Measurements from ENCODE around the gene RMND1. TPM values are rescaled to one million over a fixed set of nuclear protein-coding genes. Genes with fewer than 3 reads are reported as not detected.

The RMND1 gene
- total and polyA plus RNA-seq, 2 of the 13 experiments (the other 11 are each of a cell fraction or from before 2014, with no cell fraction given): 34.0 to 72.5 TPM

DNA sequence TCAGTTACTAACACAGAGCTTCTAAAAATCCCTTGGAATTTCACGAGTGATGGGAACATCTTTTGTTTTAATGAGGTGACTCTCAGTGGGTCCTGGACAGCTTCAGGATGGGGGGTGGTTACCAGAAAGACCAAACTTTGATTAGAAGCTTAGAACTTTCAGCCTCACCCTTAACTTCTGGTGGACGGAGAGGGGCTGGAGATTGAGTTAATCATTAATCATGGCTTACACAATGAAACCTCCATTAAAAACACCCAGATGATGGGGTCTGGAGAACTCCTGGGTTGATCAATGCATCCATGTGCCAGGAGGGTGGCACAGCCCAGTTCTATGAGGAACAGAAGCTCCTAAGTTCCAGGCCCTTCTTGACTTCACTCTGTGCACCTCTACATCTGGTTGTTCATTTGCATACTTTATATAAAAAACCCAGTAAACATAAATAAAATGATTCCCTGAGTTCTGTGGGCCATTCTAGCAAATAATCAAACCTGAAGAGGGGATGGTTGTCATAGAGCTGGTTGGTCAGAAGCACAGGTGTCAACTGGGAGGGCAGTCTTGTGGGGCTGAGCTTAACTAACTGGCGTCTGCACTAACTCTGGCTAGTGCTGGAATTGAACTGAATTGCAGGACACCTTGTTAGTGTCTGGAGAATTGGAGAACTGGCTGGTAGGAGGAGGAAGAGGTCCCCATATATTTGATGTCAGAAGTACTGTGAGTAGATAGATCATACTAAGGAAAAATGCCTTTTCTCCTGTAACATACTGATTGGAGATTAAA, 10.3 kb downstream of the RMND1 start (continued):
- TF ChIP-seq ISX (CRISPR knock-in tag; conservative IDR thresholded peaks at IDR 0.05): no peak
- no peak for TF ChIP-seq AKAP8 (CRISPR knock-in tag; IDR thresholded peaks at IDR 0.05)
- TF ChIP-seq, protein P1, sequence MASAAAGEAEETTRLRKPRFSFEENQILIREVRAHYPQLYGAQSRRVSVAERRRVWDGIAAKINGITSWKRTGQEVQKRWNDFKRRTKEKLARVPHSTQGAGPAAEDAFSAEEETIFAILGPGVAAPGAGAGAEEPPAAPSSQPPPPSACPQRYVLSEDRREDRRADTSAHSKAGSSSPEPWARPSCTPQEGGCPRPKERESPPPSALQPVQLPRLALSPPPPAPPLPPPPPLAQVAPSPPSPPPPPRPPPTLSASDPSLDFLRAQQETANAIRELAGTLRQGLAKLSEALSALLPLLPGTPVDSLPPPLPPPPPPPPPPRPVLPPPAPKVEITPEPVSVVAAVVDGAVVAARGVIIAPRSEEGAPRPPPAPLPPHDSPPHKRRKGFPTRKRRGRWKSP (CRISPR knock-in tag; IDR thresholded peaks at IDR 0.05): 0 out of 2 replicates have a peak, but pooled peaks have one; percentile 12
- no peak for TF ChIP-seq ZZZ3 (CRISPR knock-in tag; IDR thresholded peaks at IDR 0.05; ENCODE audit: borderline replicate concordance)
- no peak for TF ChIP-seq ZFP36L2 (CRISPR knock-in tag; IDR thresholded peaks at IDR 0.05)
- TF ChIP-seq, protein P2, sequence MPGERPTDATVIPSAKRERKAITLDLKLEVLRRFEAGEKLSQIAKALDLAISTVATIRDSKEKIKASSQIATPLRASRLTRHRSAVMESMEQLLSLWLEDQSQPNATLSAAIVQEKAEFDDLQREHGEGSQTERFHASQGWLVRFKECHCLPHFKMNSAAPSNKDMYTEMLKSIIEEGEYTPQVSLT (CRISPR knock-in tag; IDR thresholded peaks at IDR 0.05; ENCODE audit: borderline replicate concordance, low read depth): no peak
- TF ChIP-seq KMT2B (CRISPR knock-in tag; IDR thresholded peaks at IDR 0.05): no peak
- TF ChIP-seq ZNF549 (CRISPR knock-in tag; IDR thresholded peaks at IDR 0.05): no peak
- TF ChIP-seq, protein P3, sequence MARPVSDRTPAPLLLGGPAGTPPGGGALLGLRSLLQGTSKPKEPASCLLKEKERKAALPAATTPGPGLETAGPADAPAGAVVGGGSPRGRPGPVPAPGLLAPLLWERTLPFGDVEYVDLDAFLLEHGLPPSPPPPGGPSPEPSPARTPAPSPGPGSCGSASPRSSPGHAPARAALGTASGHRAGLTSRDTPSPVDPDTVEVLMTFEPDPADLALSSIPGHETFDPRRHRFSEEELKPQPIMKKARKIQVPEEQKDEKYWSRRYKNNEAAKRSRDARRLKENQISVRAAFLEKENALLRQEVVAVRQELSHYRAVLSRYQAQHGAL (CRISPR knock-in tag; IDR thresholded peaks at IDR 0.05; ENCODE audit: not compliant biosample characterization): no peak
- no peak for TF ChIP-seq ONECUT2 (CRISPR knock-in tag; IDR thresholded peaks at IDR 0.05)
- no peak for TF ChIP-seq ZFP62 (CRISPR knock-in tag; IDR thresholded peaks at IDR 0.05)
- TF ChIP-seq XRCC5 (optimal IDR thresholded peaks at IDR 0.05; ENCODE audit: low read length): no peak
- TF ChIP-seq, protein P4, sequence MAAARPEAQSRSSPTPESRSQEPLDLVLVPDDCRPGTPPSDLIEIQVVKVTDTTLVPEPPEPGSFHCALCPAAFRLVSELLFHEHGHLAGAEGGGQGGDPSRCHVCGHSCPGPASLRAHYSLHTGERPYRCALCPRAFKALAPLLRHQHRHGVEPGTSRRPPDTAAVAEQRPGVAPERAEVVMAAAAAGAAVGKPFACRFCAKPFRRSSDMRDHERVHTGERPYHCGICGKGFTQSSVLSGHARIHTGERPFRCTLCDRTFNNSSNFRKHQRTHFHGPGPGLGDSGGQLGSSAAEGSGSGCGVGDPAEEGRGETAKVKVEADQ (CRISPR knock-in tag; IDR thresholded peaks at IDR 0.05; ENCODE audit: borderline replicate concordance): no peak
- TF ChIP-seq SOX6 (IDR thresholded peaks at IDR 0.05): no peak
- no peak for TF ChIP-seq SOX6 (CRISPR knock-in tag; IDR thresholded peaks at IDR 0.05)
- TF ChIP-seq NKX3-1 (CRISPR knock-in tag; IDR thresholded peaks at IDR 0.05): no peak
- TF ChIP-seq HMG20A (CRISPR knock-in tag; IDR thresholded peaks at IDR 0.05; ENCODE audit: borderline replicate concordance): no peak
- TF ChIP-seq HNF4A (CRISPR knock-in tag; IDR thresholded peaks at IDR 0.05): no peak
- TF ChIP-seq, protein P5, sequence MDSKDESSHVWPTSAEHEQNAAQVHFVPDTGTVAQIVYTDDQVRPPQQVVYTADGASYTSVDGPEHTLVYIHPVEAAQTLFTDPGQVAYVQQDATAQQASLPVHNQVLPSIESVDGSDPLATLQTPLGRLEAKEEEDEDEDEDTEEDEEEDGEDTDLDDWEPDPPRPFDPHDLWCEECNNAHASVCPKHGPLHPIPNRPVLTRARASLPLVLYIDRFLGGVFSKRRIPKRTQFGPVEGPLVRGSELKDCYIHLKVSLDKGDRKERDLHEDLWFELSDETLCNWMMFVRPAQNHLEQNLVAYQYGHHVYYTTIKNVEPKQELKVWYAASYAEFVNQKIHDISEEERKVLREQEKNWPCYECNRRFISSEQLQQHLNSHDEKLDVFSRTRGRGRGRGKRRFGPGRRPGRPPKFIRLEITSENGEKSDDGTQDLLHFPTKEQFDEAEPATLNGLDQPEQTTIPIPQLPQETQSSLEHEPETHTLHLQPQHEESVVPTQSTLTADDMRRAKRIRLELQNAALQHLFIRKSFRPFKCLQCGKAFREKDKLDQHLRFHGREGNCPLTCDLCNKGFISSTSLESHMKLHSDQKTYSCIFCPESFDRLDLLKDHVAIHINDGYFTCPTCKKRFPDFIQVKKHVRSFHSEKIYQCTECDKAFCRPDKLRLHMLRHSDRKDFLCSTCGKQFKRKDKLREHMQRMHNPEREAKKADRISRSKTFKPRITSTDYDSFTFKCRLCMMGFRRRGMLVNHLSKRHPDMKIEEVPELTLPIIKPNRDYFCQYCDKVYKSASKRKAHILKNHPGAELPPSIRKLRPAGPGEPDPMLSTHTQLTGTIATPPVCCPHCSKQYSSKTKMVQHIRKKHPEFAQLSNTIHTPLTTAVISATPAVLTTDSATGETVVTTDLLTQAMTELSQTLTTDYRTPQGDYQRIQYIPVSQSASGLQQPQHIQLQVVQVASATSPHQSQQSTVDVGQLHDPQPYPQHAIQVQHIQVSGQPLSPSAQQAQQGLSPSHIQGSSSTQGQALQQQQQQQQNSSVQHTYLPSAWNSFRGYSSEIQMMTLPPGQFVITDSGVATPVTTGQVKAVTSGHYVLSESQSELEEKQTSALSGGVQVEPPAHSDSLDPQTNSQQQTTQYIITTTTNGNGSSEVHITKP (CRISPR knock-in tag; IDR thresholded peaks at IDR 0.05; ENCODE audit: low read depth): peak; percentile 37; the same call in 1 of the 2 replicates
- no peak for TF ChIP-seq ZNF557 (CRISPR knock-in tag; IDR thresholded peaks at IDR 0.05)
- TF ChIP-seq GPN1 (CRISPR knock-in tag; IDR thresholded peaks at IDR 0.05; ENCODE audit: borderline replicate concordance): no peak
- TF ChIP-seq CAMTA2 (CRISPR knock-in tag; IDR thresholded peaks at IDR 0.05; ENCODE audit: borderline replicate concordance): no peak

Measured in HepG2 (cell line).